GM12878 (cell line): ENCODE data around the gene PARP6.

ENCODE experiments used
- ATF2 ChIP-seq: IDR thresholded peaks from 2 replicates; pipeline ENCODE4 v1.6.1; 2012; ENCODE audit warnings: low read length, inconsistent platforms
- CHD2 ChIP-seq: IDR thresholded peaks from 2 replicates; pipeline ENCODE4 v1.6.1; 2011; ENCODE audit warnings: low read depth, low read length, improper control_type of control experiment, borderline replicate concordance
- CTCF ChIP-seq, 3 experiments: IDR thresholded peaks in 2 of 3; conservative IDR thresholded peaks in 1 of 3; 2 replicates each; pipeline ENCODE4 v1.5.1; 2011; ENCODE audit warnings: low read depth in 3 of 3, low read length in 3 of 3, mild to moderate bottlenecking in 3 of 3, control low read depth in 2 of 3, moderate library complexity in 2 of 3, inconsistent platforms in 1 of 3, mixed read lengths in 1 of 3; ENCODE audit not compliant: control insufficient read depth in 2 of 3, insufficient read depth in 1 of 3; ENCODE audit errors: extremely low read depth in 1 of 3
- FOXM1 ChIP-seq: IDR thresholded peaks from 2 replicates; pipeline ENCODE4 v1.6.1; 2012; ENCODE audit warnings: low read depth, mild to moderate bottlenecking, inconsistent platforms, low read length, moderate library complexity
- JUND ChIP-seq: IDR thresholded peaks from 2 replicates; pipeline ENCODE4 v1.6.1; 2012; ENCODE audit warnings: low read depth, mild to moderate bottlenecking, low read length, improper control_type of control experiment, moderate library complexity
- PBX3 ChIP-seq: IDR thresholded peaks from 2 replicates; pipeline ENCODE4 v1.6.1; 2011; ENCODE audit warnings: mild to moderate bottlenecking, low read depth, low read length, moderate library complexity; ENCODE audit not compliant: insufficient replicate concordance
- POLR2A ChIP-seq: IDR thresholded peaks from 2 replicates; pipeline ENCODE4 v1.6.1; 2011; ENCODE audit warnings: low read depth, mild to moderate bottlenecking, low read length
- POLR2AphosphoS2 ChIP-seq: IDR thresholded peaks from 2 replicates; pipeline ENCODE4 v1.6.1; 2011; ENCODE audit warnings: low read depth, mild to moderate bottlenecking, low read length, improper control_type of control experiment, moderate library complexity
- POLR2AphosphoS5 ChIP-seq: IDR thresholded peaks from 2 replicates; pipeline ENCODE4 v1.6.1; 2011; ENCODE audit warnings: mild to moderate bottlenecking, low read length, inconsistent platforms
- ZBTB33 ChIP-seq: fragments of 450-650 bp; IDR thresholded peaks from 2 replicates; pipeline ENCODE4 v1.6.1; 2017; ENCODE audit warnings: mild to moderate bottlenecking

GRCh38 chr15:72319985-72320671 is 47.8 kb upstream of the PARP6 start, which contains the start of gene CELF6:
- no peak for TF ChIP-seq JUND
- no peak for TF ChIP-seq CHD2
- no peak for TF ChIP-seq POLR2AphosphoS2
- TF ChIP-seq ATF2 = no peak
- no peak for TF ChIP-seq PBX3
- no peak for TF ChIP-seq ZBTB33
- TF ChIP-seq CTCF (IDR thresholded peaks at IDR 0.05 in 2 of 3, conservative IDR thresholded peaks at IDR 0.05 in 1 of 3; ENCODE audit: control insufficient read depth in 2 of 3, extremely low read depth in 1 of 3, insufficient read depth in 1 of 3, low read depth in 3 of 3, low read length in 3 of 3) = no peak
- no peak; the same call in 1 of the 2 replicates for TF ChIP-seq POLR2AphosphoS5
- TF ChIP-seq POLR2A = peak; percentile 59; the same call in 1 of the 2 replicates
- no peak for TF ChIP-seq FOXM1
